Placental epithelial cell (primary cell): ENCODE data around the gene AKAP8L. TPM values are rescaled to one million over a fixed set of nuclear protein-coding genes. Genes with fewer than 3 reads are reported as not detected.

Source experiments
- small RNA-seq: library from RNA; depleted of rRNA; stranded (forward); fragments of <200 nt; gene quantifications from one replicate; pipeline ENCODE3, GENCODE V24; 2012
- total RNA-seq: library from RNA; depleted of rRNA; stranded (reverse); fragments of >200 nt; gene quantifications from 2 replicates; pipeline ENCODE4 v1.2.3, GENCODE V29; 2012

AKAP8L gene, protein sequence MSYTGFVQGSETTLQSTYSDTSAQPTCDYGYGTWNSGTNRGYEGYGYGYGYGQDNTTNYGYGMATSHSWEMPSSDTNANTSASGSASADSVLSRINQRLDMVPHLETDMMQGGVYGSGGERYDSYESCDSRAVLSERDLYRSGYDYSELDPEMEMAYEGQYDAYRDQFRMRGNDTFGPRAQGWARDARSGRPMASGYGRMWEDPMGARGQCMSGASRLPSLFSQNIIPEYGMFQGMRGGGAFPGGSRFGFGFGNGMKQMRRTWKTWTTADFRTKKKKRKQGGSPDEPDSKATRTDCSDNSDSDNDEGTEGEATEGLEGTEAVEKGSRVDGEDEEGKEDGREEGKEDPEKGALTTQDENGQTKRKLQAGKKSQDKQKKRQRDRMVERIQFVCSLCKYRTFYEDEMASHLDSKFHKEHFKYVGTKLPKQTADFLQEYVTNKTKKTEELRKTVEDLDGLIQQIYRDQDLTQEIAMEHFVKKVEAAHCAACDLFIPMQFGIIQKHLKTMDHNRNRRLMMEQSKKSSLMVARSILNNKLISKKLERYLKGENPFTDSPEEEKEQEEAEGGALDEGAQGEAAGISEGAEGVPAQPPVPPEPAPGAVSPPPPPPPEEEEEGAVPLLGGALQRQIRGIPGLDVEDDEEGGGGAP
- total RNA-seq: 49.5 and 64.7 TPM in 2 replicates

DNA sequence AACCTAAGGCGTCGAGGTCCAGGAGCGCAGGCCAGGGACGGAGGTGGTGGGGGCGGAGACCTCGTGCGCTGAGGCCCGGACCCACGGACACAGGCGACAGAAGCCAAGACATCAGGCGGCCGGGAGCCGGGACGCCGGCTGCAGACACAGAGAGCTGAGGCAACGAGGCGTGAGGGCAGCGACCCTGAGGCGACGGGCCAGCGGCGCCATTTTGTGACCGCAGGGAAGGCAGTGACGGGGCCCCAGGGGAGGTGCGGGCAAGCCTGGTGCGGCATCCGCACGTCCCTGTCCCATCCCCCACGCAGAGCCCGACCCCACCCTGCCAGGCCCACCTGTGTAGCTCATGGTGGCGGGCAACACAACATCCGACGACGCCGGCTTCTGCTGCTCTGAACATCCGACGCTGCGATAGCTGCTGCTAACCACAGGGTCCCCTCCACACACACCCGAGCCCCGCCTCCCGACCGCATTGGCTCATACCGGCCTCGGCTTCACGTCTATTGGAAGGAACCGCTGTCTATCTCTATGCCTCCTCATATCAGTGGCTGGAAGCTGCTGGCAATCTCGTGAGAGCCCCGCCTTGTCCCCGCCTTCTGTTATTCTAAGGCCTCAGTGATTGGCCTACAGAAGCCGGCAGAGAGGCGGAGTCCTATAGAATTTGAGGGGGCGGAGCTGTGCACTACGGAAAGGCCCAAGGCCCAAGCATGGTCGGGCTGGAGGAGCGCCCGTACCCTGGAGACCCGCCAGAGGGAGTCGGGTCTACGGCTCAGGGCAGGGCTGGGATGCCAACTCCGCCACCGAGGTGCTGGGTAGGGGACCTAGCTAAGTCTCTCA is at the start of gene AKAP8L:
Gene AKAP8L, minus strand, starts transcription at position 410 of the 834 bp plus-strand sequence. Its CDS starts 65 bp downstream, at position 345.

DNA sequence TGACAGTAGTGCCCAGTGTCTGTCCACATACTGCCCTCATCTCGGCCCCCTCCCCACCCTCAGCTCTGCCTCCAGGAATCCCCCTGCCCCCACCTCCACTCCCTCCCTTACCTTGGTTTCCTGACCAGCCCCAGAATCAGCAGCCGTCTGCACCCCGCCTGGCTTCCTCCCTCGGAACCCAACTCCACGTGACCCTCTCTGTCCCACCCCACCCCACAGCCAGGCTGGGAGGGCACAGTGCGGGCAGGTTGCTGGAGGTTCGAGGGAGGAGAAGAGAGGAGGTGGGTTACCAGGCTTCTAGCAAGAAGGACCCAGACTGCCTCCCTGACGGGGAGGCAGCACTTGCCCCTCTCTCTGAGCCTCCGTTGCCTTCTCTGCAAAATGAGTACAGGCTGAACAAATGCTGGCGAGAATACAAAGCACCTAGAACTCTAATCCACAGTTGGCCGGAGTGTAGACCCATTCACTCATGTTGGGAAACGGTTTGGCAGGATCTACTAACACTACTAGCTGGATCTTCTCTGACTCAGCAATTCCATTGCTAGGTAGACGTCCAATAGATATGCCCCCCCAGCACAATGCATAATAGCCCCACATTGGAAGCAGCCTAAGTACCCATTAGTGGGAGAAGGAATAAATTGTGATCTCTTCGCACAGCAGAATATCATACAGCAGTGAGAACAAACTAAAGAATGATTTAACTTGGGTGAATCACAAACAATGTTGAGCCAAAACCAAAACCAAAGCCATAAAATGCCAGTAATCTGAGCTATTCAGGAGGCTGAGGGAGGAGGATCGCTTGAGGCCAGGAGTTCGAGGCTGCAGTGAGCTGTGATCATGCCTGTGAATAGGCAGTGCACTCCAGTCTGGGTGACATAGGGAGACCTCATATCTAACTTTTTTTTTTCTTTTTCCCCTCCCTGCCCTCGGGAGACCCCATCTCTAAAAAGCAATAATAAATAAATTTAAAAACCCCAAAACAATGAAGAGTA is 45.9 kb upstream of the AKAP8L start, which contains the start of gene RASAL3:
Gene RASAL3, minus strand, starts transcription at position 151 of the 992 bp plus-strand sequence. CDS start 186 bp downstream, outside the sequence.

DNA sequence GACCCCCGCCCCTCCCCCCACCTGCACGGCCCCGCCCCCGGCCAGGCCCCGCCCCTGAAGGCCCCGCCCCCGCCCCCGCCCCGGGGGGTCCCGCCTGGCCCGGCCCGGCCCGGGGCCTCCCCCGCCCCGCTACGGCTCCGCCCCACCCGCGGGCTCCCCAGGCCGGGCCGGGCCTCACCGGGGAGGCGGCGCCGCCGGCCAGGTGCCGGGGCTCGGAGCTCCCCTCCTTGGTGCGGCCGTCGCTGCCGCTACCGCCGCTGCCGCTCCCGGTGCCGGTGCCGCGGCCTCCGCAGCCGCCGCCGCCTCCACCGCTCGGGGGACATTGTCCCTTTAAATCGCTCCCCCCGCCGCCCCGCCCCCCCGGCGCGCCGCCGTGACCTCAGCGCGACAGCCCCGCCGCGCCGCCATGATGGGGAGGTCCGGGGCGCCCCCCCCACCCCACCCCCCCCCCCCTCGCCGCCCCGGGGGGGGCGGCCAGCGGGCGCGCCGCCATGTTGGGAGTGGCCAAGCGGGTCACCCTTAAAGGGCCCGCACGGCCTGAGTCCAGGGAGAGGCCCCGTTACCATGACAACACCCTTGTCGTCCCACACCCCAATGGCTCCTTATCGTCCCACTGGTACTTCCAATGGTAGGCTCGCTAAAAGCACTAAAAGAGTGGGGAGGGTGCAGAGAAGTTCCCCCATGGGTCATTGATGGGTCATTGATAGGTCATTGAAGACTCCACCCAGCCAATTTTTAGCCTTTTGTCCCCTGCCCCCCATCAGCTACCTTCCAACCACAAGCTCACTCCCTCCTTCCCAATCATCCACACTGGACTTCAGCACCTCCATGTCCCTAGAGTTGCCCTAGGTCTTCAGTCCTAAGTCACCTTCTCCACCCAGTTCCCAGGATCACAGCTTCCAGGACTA is 31.1 kb upstream of the AKAP8L start, which contains the start of gene WIZ:
Gene WIZ, minus strand, starts transcription at position 337 of the 908 bp plus-strand sequence. CDS start 1,649 bp downstream, outside the sequence.

DNA sequence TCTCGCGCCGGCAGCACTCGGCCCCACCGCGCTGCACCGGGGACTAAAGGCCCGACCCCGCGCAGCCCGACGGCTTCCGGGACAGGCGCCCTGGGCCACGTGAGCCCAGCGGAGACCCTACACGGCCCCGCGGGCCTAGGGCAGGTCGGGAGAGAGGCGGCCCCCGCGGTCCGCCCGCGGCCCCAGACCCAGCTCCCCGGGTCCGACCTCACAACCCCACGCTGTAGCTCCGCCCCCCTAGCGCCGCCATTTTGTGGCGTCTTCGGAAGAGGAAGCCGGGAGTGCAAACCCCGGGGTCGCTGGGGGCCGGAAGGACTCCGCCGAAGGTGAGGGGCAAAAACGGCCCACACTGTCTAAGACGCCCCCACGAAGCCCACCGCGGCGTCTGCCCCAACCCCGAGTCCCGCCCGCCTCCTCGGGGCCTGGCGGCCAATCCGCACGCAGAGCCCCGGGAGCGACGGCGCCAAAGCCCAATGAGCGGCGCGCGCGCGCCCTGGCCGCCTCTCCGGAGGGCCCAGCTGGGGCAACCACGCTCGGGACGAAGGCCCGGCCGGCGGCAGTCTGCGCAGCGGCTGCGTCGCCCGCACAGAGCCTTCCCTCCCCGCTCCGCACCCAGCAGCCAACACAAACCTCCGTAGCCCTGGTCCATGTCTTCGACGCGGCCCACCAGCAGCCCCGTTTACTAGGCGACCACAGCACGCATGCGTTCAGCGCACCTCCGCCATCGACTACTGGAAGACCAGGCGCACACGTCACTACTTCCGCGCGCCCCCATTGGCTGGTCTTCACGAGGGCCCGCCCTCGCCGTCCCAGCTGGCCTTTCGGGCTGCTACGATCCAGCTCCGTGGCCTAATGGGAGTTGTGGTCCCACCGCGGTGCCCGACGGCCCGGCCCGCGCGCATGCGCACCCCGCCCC is 39.4 kb downstream of the AKAP8L start, which contains the start of gene AKAP8:
Gene AKAP8, minus strand, starts transcription at position 705 of the 916 bp plus-strand sequence. Its CDS starts 56 bp downstream, at position 649.

DNA sequence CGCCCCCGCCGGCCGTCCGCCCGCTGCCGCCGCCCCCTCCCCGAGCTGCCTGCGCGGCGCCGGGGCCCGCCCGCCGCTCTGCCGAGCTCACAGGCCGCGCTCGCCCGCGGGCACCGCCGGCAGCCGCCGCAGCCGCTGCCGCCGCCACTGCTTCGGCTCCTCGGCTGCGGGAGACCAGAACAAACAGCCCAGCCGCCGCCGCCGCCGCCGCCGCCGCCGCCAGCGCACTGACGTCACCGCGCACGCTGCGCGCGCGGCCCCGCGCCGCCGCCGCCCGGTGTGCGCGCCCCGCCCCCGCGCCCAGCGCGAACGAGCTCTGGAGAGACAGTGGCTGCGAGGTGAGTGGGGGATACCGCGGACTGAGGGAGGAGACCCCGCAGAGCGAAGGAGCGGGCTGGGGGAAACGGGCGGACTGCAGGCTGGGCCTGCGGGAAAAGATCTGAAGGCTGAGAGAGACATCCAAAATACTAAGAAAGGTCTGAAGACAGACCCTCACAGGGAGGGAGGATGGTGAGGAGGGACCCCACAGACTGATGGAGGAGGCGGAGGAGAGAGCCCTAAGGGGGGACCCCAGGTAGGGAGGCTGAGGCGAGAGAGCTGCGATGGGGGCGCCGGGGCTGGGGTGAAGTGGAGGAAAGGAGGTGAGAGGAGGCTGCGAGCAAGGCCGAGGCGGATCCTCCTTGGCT is 86.3 kb downstream of the AKAP8L start, which contains the start of gene BRD4:
Gene BRD4, minus strand, starts transcription at position 229 of the 686 bp plus-strand sequence. CDS start 59,440 bp downstream, outside the sequence.

Small RNA genes lying within 50 kb of the gene (small RNA-seq; reads per million reads assigned to genes)
- not detected for gene AC005776.1
- gene MIR1470: not detected

Other genes with a start within 250 kb of the AKAP8L start
- 0.43 and 1.6 TPM in 2 replicates for gene NOTCH3, start 218.0 kb downstream of the AKAP8L start, total RNA-seq
- gene EPHX3, start 186.5 kb downstream of the AKAP8L start, total RNA-seq: 0.11 TPM in 1 of 2 replicates, not detected in the other
- 26.8 and 28.7 TPM in 2 replicates for gene BRD4, start 86.4 kb downstream of the AKAP8L start, total RNA-seq
- gene AKAP8, start 39.2 kb downstream of the AKAP8L start, total RNA-seq: 23.9 and 27.5 TPM in 2 replicates
- gene WIZ, start 31.0 kb upstream of the AKAP8L start, total RNA-seq: 13.3 and 14.6 TPM in 2 replicates
- 0.39 TPM in 1 of 2 replicates, not detected in the other for gene RASAL3, start 45.6 kb upstream of the AKAP8L start, total RNA-seq
- not detected in 2 replicates for gene PGLYRP2, start 60.5 kb upstream of the AKAP8L start, total RNA-seq
- not detected in 2 replicates for gene CYP4F22, start 89.5 kb upstream of the AKAP8L start, total RNA-seq
- gene CYP4F8, start 196.2 kb upstream of the AKAP8L start, total RNA-seq: not detected in 2 replicates
- under 0.01 TPM in 1 of 2 replicates, not detected in the other for gene CYP4F3, start 221.9 kb upstream of the AKAP8L start, total RNA-seq